ENCODE measurements around the gene FCGR3A.
A peak's percentile ranks its signal among the peaks of the same experiment; 100 is the strongest.
"Not testable (repeated sequence)": the region's sequence is repeated elsewhere in the genome, so short reads cannot be mapped to it uniquely, and the experiment has no call there.

FCGR3A gene

DNA sequence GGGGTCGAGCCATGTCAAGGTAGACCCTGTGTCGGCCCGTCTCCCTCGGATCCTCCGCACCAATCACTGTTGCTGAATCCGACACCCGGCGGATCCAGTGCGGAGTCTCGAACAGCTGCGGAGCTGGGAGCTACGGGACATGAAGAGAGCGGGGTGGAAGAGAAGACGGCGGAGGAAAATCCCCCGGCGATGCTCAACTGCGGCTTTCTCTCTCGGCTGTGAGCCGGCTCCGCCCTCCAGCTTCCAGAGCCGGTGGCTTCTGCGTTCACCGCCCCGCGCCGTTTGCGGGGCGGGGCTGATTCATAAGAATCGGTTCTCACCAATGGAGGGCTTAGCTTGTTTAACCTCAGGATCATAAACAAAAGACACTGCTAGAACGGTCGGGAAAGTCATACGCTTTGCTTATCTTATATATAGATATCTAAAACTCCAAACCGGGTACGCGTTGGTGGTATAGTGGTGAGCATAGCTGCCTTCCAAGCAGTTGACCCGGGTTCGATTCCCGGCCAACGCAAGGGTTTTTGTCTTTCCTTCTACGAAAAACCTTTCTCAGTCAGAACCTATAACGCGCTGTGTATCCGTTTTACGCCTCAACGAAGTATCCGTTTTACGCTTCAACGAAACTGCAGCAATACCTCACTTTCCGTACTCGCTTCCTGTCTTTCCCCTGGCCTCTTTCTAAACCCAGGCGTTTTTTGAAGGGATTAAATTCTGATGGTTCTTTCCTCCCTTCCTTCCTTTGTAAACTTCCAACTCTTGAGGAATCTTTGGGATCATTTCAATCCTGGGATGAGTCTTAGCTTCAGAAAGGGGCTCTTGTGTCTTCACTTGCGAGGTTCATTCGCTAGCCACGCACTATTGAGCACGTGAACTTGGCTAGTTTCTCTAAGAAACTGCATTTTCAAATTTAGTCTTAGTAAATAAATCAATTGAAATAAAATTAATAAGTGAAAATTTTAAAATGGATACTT is 18.7 kb downstream of the FCGR3A start:
- DNase-seq (ENCODE audit: low read depth, low spot score), result peak; percentile 80

DNA sequence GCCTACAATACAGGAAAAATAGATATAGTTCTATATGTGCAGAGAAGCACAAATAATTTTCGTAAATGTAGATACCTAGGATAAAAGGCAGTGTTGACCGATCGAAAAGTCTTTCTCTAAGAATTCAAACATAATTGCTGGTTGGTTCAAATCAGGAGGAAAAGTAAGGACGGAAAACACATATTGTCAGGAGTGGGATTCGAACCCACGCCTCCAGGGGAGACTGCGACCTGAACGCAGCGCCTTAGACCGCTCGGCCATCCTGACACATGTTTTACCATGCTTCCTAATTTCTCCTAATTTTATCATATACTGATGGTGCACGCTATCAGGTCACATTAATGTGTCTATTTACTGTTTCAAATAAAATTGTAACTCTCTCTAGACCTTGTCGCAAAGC is 19.5 kb downstream of the FCGR3A start:
- DNase-seq (ENCODE audit: low read depth, low spot score), result peak; percentile 32

DNA sequence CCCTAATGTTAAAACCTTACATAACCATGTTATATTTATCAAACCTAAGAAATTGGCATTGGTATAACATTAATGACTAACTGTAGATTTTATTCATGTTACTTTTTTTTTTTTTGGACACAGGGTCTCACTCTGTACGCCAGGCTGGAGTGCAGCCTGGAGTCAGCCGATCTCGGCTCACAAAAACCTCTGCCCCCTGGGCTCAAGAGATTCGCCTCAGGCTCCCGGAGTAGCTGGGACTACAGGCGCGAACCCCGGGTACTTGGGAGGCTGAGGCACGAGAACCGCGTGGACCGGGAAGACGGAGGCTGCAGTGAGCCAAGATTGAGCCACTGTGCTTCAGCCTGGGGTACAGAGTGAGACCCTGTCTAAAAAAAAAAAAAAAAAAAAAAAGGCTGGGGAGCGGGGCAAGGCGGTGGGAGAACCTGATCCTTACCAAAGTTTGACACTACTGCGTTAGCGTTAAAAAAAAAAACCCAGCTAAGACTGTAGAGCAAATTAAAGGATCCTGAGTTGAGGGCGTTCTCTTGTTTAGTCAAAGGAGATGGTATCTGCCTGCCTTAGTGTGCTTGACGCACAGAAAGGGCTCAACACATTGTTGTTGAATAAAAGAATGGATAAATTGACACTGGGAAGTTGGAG is 20.0 kb downstream of the FCGR3A start:
- not testable (repeated sequence) for DNase-seq (ENCODE audit: low read depth, low spot score)

DNA sequence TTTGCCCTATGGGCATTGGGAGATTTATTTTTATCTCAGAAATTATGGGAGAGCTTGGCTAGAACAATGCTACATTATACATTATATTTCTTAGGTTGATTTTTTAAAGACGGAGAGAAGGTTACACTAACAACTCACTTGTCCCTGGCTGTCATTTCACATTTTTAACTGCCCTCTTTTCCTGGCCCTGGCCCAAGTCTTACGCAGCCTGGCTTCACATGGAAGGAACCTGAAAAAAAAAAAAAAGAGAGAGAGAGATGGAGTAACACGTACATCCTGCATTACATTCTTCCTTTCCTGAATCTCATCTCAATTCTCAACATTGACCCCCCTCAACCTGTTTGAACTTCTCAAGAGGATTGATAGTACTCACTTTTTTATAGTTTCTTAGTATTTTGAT is 21.1 kb downstream of the FCGR3A start:
- not testable (repeated sequence) for DNase-seq (ENCODE audit: low read depth, low spot score)

DNA sequence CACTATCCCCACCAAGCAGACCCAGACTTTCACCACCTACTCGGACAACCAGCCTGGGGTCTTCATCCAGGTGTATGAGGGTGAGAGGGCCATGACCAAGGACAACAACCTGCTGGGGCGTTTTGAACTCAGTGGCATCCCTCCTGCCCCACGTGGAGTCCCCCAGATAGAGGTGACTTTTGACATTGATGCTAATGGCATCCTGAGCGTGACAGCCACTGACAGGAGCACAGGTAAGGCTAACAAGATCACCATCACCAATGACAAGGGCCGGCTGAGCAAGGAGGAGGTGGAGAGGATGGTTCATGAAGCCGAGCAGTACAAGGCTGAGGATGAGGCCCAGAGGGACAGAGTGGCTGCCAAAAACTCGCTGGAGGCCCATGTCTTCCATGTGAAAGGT is 23.7 kb downstream of the FCGR3A start:
- not testable (repeated sequence) for DNase-seq (ENCODE audit: low read depth, low spot score)

DNA sequence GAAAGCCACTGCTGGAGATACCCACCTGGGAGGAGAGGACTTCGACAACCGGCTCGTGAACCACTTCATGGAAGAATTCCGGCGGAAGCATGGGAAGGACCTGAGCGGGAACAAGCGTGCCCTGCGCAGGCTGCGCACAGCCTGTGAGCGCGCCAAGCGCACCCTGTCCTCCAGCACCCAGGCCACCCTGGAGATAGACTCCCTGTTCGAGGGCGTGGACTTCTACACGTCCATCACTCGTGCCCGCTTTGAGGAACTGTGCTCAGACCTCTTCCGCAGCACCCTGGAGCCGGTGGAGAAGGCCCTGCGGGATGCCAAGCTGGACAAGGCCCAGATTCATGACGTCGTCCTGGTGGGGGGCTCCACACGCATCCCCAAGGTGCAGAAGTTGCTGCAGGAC is 24.3 kb downstream of the FCGR3A start:
- DNase-seq (ENCODE audit: low read depth, low spot score), result not testable (repeated sequence)

DNA sequence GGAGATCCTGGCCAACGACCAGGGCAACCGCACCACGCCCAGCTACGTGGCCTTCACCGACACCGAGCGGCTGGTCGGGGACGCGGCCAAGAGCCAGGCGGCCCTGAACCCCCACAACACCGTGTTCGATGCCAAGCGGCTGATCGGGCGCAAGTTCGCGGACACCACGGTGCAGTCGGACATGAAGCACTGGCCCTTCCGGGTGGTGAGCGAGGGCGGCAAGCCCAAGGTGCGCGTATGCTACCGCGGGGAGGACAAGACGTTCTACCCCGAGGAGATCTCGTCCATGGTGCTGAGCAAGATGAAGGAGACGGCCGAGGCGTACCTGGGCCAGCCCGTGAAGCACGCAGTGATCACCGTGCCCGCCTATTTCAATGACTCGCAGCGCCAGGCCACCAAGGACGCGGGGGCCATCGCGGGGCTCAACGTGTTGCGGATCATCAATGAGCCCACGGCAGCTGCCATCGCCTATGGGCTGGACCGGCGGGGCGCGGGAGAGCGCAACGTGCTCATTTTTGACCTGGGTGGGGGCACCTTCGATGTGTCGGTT is 24.8 kb downstream of the FCGR3A start:
- not testable (repeated sequence) for DNase-seq (ENCODE audit: low read depth, low spot score)

DNA sequence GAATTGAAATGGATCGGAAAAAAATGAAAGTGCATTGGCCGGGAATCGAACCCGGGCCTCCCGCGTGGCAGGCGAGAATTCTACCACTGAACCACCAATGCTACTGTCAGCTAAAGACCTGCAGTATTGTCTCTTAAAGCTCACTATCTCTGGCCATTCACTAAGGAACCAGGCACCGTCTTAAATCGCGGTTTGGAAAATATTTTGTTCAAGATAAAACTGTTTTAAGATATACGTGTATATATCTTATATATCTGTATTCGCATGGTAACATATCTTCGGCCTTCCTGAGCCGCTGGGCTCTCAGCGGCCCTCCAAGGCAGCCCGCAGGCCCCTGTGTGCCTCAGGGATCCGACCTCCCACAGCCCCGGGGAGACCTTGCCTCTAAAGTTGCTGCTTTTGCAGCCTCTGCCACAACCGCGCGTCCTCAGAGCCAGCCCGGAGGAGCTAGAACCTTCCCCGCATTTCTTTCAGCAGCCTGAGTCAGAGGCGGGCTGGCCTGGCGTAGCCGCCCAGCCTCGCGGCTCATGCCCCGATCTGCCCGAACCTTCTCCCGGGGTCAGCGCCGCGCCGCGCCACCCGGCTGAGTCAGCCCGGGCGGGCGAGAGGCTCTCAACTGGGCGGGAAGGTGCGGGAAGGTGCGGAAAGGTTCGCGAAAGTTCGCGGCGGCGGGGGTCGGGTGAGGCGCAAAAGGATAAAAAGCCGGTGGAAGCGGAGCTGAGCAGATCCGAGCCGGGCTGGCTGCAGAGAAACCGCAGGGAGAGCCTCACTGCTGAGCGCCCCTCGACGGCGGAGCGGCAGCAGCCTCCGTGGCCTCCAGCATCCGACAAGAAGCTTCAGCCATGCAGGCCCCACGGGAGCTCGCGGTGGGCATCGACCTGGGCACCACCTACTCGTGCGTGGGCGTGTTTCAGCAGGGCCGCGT is 25.5 kb downstream of the FCGR3A start, which contains the start of gene HSPA6:
Gene HSPA6 (plus strand): TSS at position 724 of the 925 bp plus-strand sequence. CDS start 119 bp downstream, at position 843.
- DNase-seq (ENCODE audit: low read depth, low spot score), result peak; percentile 55

DNA sequence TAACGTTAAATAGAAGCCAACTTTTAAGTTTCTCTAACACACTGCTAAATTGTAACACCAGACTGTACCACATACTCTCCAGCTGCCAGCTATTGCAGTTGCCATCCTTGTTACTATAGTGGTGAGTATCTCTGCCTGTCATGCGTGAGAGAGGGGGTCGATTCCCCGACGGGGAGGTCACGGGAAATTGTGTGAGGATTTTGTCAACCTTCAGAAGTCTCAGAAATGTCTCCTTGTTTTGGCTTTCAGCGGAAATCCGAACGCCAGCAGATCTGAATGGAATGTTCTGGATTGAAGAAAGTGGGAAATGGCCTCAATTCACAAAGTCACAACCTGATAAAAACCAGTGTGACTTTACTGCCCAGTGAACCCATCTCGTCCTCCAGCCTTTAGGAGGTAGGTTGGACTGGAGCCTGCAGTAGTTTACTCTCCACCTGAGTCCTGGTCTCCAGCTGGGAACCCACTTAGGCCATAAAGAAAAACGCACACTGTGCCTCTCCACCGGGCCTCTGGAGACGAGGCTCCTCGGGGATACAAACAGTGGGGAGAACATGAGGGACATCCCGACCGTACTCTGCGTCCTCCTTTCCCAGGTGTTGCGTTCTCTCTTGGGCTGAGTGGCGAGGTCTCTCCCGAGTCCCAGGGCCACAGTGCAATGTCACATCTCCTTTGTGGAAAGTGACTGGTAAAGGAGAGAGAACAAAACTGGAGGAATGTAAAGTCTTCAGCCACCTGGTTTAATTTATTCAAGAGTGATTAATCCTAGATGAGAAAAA is 26.4 kb downstream of the FCGR3A start:
- DNase-seq (ENCODE audit: low read depth, low spot score), result not testable (repeated sequence)

DNA sequence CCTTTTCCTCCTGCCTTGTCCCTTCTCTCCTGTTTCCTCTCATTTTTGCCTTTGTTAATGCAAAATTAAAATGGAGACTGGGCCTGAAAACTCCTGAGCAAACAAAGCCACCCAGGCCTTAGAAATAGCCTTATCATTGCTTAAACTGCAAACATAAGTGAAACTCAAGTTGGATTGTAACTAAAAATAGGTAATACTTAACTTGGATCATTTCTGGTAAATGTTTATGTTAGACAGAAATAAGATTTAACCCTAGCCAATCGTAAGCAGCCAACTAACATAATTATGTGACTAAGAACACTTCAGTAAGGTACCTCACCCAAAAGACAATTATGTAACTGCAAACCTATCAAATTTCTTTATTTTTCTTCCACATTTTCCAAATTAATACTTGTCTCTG is 35.7 kb downstream of the FCGR3A start:
- not testable (repeated sequence) for DNase-seq (ENCODE audit: low read depth, low spot score)

DNA sequence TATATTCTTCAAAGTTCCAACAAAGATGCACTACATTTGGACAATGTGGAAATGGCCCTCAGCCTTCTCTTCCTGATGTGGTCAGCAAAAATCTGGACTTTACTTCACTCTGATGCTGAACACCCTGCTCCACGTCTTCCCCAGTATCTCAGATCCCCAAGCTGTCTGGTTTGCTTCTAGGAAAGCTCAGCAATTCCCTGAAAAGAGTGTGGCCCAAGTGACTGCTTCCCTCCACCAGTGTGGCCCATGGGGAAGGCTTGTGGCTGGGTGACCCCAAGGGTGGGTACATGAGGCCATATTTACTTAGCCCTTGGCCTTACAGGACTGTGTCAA is 36.2 kb downstream of the FCGR3A start:
- not testable (repeated sequence) for DNase-seq (ENCODE audit: low read depth, low spot score)

DNA sequence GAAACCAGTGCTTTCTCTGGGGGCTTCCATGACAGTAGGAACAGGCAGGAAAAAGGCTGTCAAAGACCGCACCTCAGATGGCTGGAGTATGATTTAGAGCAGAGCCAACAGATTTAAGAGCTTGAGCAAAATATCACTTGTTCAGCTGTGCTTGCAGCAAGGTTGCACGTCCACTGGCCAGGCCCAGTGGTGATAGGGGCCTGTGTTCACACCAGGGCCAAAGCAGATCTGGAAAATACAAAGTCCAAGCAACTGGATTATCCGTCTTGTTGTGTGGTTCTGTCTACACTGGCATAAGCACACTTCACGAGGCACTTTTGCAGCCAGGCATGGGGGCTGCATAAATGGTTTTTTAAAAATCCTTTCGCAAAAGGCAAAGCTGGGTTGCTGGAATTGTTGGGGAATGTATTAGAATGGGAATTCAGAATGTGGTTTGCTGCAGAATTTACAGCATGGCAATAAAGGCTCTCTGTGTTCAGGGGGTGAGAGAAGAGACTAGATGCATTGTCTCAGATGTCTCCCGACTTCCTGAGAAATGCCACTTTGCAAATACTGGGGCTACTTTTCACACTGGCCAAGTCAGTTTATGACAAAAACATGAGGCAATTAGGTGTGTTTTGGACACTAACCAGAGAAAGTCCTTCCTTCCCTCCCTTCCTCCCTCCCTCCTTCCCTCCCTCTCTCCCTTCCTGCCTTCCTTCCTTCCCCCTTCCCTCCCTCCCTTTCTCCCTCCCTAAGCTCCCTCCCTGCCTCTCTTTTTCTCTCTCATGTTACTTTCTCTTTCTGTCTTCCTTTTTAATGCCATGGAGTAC is 36.8 kb downstream of the FCGR3A start:
- DNase-seq (ENCODE audit: low read depth, low spot score), result not testable (repeated sequence)

DNA sequence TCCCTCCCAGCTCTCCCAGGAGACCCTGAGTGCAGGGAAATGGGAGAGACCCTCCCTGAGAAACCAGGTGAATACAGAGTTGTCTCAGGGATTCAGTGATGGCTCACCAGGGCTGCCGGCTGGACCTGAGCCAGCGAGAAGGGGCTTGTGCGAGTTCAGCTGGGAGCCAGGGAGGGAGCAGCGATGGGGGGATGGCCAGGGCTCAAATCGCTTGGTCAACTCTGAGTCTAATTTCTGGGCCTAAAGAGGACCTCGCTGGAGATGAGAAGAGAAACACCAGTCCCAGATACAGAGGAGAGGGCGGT is 37.9 kb downstream of the FCGR3A start:
- DNase-seq (ENCODE audit: low read depth, low spot score), result no peak

DNA sequence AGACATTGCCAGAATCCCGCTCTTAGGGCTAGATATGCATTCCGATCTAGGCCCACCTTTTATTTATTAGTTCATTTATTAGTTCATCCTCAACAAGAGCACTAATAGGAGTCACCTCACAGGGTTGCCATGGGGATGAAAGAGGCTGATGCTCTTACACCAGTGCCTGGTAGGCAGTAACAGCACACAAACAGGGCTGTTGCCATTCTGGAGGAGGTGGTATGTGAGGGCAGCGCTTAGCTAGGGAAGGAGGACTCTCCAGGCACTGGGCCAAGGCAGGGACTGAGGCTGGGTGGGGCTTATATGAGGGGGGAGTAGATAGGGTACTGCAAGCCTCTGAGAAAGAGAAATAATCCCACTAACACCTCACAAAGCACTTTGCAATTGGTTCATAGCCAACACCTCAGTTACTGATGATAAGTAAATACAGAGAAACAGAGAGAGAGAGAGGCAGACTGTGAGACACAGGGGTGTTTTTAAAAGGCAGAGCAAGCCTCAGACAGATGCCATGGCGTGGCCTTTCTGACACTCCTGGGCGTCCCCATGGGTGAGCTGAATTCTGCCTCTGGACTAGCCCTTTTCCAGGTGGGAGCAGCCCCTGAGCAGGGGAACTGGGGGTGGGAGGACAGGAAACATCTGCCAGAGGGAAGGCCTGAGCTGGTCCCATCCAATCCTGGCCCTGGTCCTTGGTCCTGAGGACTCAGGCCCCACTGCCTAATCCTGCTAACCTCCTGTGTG is 38.4 kb downstream of the FCGR3A start:
- no peak for DNase-seq (ENCODE audit: low read depth, low spot score)

DNA sequence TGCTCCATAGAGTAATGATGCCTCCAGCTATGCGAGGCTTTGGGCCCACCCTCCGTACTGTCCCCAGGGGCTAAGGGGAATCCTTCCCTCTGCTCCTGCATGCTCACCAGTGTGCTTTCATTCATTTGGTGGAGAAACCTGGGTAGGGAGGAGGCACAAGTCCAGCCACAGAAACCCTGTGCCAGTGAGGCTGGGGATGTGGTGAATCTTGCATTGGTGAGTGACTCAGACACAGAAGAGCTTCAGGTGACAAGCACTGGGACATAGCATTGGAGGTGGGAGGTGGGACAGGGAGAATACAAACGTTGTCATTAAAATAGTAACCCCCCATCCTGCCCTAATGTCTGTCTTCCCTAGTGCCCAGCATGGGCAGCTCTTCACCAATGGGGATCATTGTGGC is 39.1 kb downstream of the FCGR3A start:
- no peak for DNase-seq (ENCODE audit: low read depth, low spot score)

DNA sequence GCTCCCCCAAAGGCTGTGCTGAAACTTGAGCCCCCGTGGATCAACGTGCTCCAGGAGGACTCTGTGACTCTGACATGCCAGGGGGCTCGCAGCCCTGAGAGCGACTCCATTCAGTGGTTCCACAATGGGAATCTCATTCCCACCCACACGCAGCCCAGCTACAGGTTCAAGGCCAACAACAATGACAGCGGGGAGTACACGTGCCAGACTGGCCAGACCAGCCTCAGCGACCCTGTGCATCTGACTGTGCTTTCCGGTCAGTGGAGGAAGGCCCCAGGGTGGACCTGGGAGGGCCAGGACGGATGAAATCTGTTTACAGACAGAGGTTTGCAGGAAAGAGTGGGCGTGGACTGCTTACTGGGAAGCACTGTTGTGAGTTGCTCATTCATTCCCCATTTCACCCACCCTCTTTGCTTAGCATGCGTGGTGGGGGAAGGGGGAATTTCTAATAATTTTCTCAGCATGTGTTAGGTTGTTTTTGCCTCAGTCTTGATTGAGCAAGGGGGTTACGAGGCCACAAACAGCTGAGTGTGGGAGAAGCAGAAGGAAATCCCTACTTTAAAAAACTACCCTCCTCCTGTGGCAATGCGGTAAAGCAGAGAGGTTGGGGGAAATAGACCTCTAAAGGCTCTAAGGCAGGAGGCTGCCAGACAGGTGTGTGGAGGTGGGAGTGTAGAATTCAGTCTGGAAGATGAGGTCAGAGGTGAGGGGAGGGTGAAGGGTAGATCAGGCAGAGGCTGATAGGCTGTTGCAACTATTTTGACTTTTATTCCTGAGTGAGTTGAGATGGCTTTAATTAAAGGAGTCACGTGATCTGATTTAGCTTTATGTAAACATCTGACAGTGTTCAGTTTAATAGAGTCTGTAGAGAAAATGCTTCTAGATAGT is 43.0 kb downstream of the FCGR3A start:
- DNase-seq (ENCODE audit: low read depth, low spot score), result no peak

DNA sequence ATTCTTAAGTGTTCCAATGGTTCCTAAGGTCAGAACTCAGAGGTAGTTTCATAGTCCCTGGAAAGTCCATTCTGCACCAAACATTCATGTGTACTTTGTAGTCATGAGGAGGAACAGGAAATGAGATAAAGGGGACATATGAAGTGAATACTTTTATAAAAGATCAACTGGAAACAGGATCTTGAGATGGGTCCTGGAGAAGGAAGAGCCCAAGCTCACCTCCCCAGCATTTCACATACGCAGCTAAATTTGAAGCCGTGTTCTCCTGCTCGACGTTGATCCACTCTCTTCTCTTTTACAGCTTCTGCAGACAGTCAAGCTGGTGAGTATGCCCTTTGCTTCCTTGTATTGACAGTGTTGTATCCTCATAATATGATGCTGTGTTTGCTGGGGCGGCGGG is 43.9 kb downstream of the FCGR3A start:
- no peak for DNase-seq (ENCODE audit: low read depth, low spot score)

DNA sequence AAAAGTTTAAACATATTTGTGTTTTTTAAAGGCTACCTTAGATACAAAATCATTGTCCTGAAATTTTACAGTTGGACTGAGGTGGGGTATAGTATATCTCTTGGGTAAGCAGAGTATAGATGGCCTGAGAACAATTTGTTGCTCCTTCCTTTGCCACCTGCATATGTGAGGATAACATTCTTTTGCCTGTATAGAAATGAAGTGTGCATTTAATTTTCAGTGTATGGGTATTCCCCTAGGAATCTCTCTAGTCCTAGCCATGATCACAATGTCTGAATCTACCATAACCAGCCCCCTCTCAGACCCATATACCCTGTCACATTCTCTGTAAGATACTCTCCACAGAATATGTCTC is 46.2 kb downstream of the FCGR3A start:
- DNase-seq (ENCODE audit: low read depth, low spot score), result no peak
